Stimulated activated CD4-positive, alpha-beta T cell treated with anti-CD3 and anti-CD28 coated beads, Interleukin-1b, Interleukin-23, amount 100 ng/mL, for 4 hours (primary cell): ENCODE data around the gene MEIOC.
A peak's percentile ranks its signal among the peaks of the same experiment; 100 is the strongest.
"Not testable (repeated sequence)": the region's sequence is repeated elsewhere in the genome, so short reads cannot be mapped to it uniquely, and the experiment has no call there.

Experiments
- DNase-seq, 2 donors: peaks; one replicate each; pipeline ENCODE4 v3.0.0-alpha.2; 2020; ENCODE audit warnings: low read depth in 2 of 2

Gene MEIOC

DNA sequence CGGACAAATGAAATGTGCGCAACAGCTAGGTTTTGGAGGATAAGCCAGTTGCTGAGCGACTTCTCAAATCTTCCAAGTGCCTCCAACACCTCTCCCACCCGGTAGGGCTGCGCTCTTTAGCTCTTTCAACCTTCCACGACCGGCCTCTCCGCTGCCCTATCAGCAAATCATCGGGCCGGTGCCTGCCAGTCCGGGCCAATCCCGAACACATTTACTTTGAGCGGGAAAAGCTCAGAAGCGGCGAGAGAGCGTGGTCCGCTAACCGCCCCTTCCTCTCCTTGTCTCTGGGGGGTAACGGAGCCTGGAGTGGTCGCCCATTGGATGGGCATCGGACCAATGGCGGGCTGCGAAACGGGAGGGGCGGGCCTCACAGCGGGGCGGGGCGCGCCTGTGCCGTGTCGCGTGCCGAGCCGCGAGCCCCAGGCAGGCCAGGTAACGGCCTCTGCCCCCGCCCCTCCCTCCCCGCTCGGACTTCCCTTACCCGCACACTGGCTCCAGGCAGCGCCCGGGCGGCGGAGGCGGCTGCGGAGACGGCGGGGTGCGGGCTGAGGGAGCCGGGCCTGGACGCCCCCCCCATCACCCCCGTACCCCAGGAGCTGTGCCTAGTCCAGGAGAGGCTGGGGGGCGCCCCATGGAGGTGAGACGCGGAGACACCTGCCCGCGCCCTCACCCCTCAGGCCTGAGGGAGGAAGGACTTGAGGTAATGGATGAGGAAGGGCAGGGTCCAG lies at the start of gene MEIOC:
Gene MEIOC, plus strand, starts transcription at position 486 of the 728 bp plus-strand sequence. Its CDS starts 146 bp downstream, at position 632.
- DNase-seq = peak; percentile 7 to 43

DNA sequence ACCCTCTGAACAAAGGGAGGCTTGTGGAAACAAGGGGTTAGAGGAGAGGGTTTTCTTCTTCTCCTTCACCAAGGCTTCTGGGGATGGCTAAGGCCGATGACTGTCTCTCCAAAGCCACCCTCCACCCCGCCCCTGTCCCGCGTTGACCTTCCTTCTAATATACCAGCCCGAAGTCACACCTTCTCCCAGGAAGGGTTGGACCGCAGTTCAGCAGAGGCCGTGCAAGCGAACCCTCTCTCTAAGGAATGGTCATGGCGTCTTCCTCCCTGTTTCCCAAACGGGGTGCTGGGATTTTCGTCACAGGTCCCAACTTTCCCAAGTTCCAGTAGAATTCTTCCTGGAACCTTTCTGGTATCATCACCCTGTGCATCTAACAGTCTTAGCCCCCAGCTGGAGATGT lies 49.6 kb upstream of the MEIOC start:
- no peak for DNase-seq

DNA sequence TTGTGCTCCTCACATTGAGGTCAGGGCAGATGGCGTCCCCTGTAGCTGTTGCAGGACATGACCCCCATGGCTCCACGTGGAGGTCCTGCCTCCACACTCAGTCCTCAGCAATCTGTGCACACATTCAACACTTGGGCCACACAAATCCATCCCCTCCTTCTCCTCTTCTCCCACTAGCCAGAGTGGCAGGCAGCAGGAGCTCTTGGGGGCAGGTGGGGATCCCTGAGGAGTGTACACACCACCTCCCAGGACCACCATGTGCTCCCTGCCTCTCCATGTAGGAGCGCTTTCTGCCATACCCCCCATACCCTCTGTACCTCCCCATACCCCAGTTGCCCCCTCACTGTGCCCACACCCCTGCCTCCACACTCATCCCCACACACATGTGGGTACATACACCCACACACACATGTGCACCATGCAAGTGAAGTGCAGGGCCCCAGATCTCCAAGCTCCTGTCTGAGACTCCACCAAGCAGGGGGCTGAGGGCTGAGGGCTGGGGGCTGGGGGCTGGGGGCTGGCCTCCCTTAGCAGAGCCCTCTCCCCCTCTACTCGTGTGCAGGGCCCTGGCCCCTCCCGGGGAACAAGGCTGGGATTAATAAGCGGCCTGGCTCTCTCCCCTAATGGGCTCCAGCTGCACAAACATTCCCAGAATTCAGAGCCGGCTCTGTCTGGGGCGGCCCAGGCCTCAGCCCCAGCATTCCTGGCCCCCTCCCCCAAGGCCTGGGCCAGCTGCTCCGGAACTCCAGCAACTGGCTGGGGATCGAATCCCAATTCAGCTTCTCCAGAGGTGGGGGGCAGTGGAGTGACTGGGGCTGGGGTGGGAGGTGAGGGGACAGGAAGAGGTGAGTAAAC lies 48.2 kb upstream of the MEIOC start:
- no peak for DNase-seq

DNA sequence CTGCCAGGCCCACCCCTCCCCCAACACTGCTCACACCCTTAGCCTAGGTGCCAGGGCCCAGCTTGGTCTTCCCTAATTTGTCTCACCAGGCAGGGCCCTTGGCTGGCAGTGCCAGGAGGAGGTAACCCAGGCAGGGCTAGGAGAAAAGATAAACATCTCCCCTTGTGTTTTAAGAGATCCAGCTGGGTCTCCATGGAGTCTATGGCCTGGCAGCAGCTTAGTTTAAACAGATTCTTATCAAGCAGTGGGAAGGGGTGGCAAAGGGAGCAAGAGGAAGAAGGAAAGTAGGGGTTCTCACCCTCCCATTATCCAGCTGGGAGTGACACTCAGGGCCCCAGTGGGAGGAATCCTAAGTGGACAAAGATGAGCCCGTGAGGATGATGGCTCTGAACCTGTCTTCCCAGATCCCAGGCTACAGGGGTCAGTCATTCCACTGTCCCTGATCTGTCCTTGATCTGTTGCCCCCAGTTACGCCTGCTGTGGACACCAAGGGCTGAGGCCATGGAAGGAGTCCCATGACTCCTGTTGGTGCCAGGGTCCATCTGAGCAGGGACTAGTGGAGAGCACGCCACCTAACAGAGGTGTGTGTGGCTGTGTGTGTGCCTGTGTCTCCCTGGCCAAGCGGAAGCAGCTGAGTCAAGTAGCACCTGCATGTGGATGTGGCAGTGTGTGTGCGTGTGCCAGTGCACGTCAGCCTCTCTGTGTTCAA lies 47.4 kb upstream of the MEIOC start:
- DNase-seq = no peak

DNA sequence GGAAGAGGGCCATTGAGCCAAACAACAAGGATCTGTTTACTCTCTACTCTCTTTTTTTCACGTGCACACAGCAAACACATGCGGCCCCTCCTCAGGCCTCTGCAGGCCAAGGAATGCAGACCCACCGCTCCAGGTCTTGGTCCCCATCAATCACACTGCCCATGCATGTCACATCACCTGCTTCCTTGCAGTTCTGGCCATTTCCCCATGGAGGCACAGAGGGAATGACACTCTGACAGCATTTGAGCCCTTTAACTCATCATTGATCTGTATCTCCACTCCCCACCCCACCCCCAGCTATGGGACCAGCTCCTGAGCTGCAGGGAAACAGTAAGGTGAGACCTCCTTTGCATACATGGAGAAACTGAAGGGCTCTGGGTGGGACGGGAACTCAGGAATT lies 45.9 kb upstream of the MEIOC start:
- DNase-seq = no peak

DNA sequence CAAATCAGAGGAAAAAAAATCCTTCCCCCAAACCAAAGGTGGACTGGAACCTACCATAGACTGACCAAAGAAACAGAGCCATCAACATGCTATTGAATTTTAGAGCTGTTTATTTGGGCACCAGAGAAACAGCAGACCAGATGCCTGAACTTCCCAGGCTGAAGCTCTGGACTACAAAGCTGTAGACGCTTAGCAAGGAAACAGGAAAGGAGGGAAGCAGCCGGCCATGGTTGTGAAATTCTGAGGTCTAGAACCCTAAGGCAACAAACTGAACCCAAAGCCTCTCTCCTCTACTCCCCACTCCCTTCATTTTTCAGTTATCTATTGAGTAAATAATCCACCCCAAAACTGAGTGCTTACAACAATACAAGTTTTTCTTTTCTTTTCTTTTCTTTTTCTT lies 45.4 kb upstream of the MEIOC start:
- DNase-seq = no peak

GRCh38 chr17:44614862-44615261 lies 41.4 kb upstream of the MEIOC start:
- DNase-seq = no peak

DNA sequence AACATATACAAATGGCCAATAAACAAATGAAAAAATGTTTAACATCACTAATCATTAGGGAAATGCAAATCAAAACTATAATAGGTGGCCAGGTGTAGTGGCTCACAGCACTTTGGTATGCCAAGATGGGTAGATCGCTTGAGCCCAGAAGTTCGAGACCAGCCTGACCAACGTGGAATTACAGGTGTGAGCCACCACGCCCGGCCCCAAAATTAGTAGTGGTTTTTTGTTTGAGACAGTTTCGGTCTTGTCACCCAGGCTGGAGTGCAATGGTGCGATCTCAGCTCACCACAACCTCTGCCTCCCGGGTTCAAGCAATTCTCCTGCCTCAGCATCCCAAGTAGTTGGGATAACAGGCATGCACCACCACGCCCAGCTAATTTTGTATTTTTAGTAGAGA lies 37.6 kb upstream of the MEIOC start:
- DNase-seq = not testable (repeated sequence)

- DNase-seq = no peak
Observed at GRCh38 chr17:44623070-44623725, 33.1 kb upstream of the MEIOC start.

GRCh38 chr17:44627513-44628242 lies 28.6 kb upstream of the MEIOC start:
- DNase-seq = no peak

DNA sequence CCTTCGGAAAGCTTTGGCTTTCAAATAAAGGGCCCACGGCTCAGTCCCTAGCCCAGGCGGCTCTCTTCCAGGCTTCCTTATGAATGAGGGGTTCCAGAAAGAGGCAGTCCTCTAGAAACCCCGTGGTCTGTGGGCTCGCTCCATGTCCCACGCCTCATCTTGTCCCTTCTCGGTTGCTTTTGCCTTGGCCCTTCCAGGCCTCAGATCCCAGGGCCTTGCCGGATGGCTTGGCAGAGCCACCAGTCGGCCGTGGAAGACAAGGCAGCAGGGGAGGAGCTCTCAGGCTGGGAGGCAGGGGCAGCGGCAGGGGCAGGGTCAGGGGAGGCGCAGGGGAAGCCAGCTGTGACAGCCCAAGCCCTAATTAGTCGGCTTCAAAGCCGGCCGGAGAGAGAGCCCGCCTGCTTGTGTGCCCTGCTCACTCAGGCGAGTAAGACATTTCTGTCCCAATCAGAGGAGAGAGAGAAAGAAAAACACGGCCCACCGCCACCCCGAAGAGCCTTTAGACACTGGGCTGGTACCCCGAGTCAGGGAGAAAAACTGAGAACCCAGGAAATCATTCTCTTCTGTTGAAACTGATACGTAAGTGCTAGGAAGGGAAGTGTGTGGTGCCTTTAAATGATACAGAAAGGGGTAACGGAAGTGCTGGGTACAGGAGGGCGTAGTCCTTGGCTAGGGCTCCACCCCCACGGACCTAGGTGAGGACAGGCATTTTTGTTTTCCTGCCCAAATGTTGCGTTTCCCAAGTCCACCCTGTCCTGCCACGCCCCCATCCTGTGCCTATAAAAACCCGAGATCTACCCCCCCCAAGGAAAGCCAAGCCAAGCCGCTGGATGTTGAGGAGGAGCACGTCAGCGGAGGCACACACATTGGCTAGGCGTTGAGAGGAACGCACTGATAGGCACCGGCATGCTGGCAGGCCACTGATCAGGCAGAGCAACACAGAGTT lies 27.8 kb upstream of the MEIOC start:
- no peak for DNase-seq

DNA sequence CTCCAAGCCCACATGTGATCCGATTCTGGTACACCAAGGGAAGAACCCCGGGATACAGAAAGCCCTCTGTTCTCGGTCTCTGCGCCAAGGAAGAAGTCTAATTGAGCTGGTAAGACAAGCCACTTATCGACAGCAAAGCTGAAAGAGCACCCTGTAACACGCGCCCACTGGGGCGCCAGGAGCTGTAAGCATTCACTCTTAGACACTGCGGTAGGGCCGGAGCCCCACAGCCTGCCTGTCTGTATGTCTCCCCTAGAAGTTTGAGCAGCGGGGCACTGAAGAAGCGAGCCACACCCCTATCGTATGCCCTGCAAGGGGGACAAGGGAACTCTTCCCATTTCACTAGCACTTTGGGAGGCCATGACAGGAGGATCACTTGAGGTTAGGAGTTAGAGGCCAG lies 27.0 kb upstream of the MEIOC start:
- no peak for DNase-seq

- DNase-seq = no peak
Observed at GRCh38 chr17:44630703-44631102, 25.6 kb upstream of the MEIOC start.

GRCh38 chr17:44633998-44634397 lies 22.3 kb upstream of the MEIOC start:
- no peak for DNase-seq

GRCh38 chr17:44634401-44634800 lies 21.9 kb upstream of the MEIOC start:
- DNase-seq = not testable (repeated sequence)

- no peak for DNase-seq
Observed at GRCh38 chr17:44636562-44636961, 19.7 kb upstream of the MEIOC start.

DNA sequence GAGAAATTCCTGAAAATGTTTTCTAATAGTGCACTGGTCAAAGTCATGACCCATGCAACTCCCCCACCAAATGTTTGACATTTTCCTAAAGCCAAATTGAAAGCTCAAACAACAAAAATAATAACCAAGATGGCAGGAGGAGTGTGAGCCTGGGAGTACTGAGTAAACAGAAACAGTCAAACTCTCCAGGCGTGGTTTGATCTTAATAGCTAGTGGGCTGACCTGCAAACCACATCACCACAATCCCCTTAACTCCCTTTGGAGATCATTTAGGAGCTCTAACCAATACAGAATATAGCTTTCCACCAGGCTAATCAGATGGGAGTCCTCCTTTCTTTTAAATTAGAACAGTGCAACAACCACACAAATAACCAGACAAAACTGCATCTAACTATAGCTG lies 19.2 kb upstream of the MEIOC start:
- no peak for DNase-seq

DNA sequence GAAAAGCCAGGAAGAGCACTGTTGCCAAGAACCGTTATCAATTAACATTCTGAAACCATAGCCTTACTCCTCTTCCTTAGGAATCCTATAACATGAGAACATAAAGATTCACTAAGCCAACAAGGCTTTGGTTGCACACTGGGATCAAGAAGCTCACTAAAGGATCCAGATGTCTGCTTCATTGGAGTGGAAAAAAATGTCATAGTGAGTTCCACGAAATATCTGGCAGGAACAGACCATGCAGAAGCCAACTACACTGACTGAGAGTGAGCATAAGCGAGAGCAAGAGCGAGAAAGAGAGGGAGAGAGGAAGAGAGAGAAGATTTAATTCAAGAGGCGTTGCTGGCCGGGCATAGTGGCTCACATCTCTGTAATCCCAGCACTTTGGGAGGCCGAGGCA lies 13.4 kb upstream of the MEIOC start:
- DNase-seq = no peak

DNA sequence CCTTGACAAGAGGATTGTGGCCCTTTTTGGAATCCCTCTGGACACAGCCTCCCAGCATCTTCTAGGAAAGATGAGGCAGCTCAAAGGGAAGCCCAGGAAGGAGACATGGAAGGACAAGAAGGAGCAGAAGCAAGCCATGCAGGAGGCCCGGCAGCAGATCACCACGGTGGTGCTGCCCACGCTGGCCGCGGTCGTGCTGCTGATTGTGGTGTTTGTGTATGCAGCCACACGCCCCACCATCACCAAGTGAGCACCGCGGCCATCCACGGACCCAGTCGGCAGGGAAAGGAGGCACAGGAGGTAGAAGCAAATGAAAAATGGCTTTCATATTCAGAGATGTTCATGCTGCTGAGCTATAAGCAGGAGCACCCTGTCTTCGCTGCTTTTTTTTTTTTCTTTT lies 10.9 kb upstream of the MEIOC start:
- DNase-seq = no peak

- DNase-seq = no peak
Observed at GRCh38 chr17:44646280-44646679, 10.0 kb upstream of the MEIOC start.
